CD4-positive, alpha-beta memory T cell (primary cell): ENCODE results near the gene NFE2L2. TPM values are rescaled to one million over a fixed set of nuclear protein-coding genes. Genes with fewer than 3 reads are reported as not detected.
"Not testable (repeated sequence)": the region's sequence is repeated elsewhere in the genome, so short reads cannot be mapped to it uniquely, and the experiment has no call there.

Experiments
- CTCF ChIA-PET: fragments of 350-600 bp; sonication (Branson Sonifier 250); formaldehyde crosslinking; loops from one replicate; lab custom pipeline; 2021; ENCODE audit warnings: inconsistent platforms; ENCODE audit not compliant: partially characterized antibody; lab: Charles Lee
- POLR2A ChIA-PET: fragments of 350-600 bp; sonication (Branson Sonifier 250); formaldehyde crosslinking; loops from one replicate; lab custom pipeline; 2021; ENCODE audit not compliant: partially characterized antibody; lab: Charles Lee
- DNase-seq, 5 donors: peaks; one replicate each; pipeline versions ENCODE4 v3.0.0 to v3.0.0-alpha.2; 2020 to 2022; ENCODE audit warnings: mixed read lengths in 1 of 5
- H3K27ac ChIP-seq: one replicate; pipeline ENCODE4 v1.7.0; 2013; ENCODE audit warnings: low read depth, low read length
- H3K27me3 ChIP-seq: 2 replicates; pipeline ENCODE4 v1.7.0; 2013; ENCODE audit warnings: mild to moderate bottlenecking, low read length, moderate library complexity; ENCODE audit not compliant: insufficient read depth
- H3K36me3 ChIP-seq: 2 replicates; pipeline ENCODE4 v1.7.0; 2013; ENCODE audit warnings: mild to moderate bottlenecking, low read length, moderate library complexity; ENCODE audit not compliant: insufficient read depth
- H3K4me1 ChIP-seq: 2 replicates; pipeline ENCODE4 v1.7.0; 2013; ENCODE audit warnings: mild to moderate bottlenecking, low read length, moderate library complexity; ENCODE audit not compliant: insufficient read depth
- H3K4me3 ChIP-seq, 2 donors: one replicate each; pipeline ENCODE4 v1.7.0; 2013; ENCODE audit warnings: low read length in 2 of 2, mild to moderate bottlenecking in 1 of 2
- H3K9me3 ChIP-seq, 2 donors: one replicate each; pipeline ENCODE4 v1.7.0; 2013; ENCODE audit warnings: low read length in 2 of 2, control low read depth in 1 of 2; ENCODE audit not compliant: control insufficient read depth in 1 of 2
- H3K27ac Mint-ChIP-seq, 7 donors: one replicate each; pipeline ENCODE4 v1.8.0; 2020 to 2021; ENCODE audit warnings: mixed read lengths in 7 of 7, mild to moderate bottlenecking in 6 of 7, inconsistent platforms in 3 of 7, moderate library complexity in 3 of 7
- H3K27me3 Mint-ChIP-seq, 2 donors: one replicate each; pipeline ENCODE4 v1.8.0; 2020 to 2021; ENCODE audit warnings: mixed read lengths in 2 of 2
- H3K36me3 Mint-ChIP-seq, 2 donors: one replicate each; pipeline ENCODE4 v1.8.0; 2020 to 2021; ENCODE audit warnings: mixed read lengths in 2 of 2, inconsistent platforms in 1 of 2, mild to moderate bottlenecking in 1 of 2
- H3K4me1 Mint-ChIP-seq, 4 donors: one replicate each; pipeline ENCODE4 v1.8.0; 2020 to 2021; ENCODE audit warnings: mixed read lengths in 4 of 4, mild to moderate bottlenecking in 1 of 4
- H3K4me3 Mint-ChIP-seq, 8 donors: one replicate each; pipeline ENCODE4 v1.8.0; 2020 to 2021; ENCODE audit warnings: mixed read lengths in 8 of 8, mild to moderate bottlenecking in 7 of 8, moderate library complexity in 6 of 8, inconsistent platforms in 3 of 8
- H3K9me3 Mint-ChIP-seq, 8 donors: one replicate each; pipeline ENCODE4 v1.8.0; 2020 to 2021; ENCODE audit warnings: mixed read lengths in 8 of 8, mild to moderate bottlenecking in 5 of 8, inconsistent platforms in 3 of 8, moderate library complexity in 1 of 8
- intact Hi-C: fragments of 100-400 bp; cut with micrococcal nuclease; formaldehyde crosslinking; loops from one replicate; pipeline ENCODE4 v1.15.1; 2023
- polyA plus RNA-seq, 2 donors: library from polyadenylated mRNA; unstranded; fragments of 300-500 nt; fragmentation: Illumina TruSeq; gene quantifications; one replicate each; pipeline ENCODE4 v1.2.3, GENCODE V29; 2021
- total RNA-seq, 2 experiments: library from RNA; stranded (reverse); gene quantifications; one replicate each; pipeline ENCODE4 v1.2.3, GENCODE V29; 2021

Gene NFE2L2
- total RNA-seq (10 to 100 TPM; 86.9 TPM), polyA plus RNA-seq (10 to 100 TPM; 39.6 to 63.6 TPM)

DNA sequence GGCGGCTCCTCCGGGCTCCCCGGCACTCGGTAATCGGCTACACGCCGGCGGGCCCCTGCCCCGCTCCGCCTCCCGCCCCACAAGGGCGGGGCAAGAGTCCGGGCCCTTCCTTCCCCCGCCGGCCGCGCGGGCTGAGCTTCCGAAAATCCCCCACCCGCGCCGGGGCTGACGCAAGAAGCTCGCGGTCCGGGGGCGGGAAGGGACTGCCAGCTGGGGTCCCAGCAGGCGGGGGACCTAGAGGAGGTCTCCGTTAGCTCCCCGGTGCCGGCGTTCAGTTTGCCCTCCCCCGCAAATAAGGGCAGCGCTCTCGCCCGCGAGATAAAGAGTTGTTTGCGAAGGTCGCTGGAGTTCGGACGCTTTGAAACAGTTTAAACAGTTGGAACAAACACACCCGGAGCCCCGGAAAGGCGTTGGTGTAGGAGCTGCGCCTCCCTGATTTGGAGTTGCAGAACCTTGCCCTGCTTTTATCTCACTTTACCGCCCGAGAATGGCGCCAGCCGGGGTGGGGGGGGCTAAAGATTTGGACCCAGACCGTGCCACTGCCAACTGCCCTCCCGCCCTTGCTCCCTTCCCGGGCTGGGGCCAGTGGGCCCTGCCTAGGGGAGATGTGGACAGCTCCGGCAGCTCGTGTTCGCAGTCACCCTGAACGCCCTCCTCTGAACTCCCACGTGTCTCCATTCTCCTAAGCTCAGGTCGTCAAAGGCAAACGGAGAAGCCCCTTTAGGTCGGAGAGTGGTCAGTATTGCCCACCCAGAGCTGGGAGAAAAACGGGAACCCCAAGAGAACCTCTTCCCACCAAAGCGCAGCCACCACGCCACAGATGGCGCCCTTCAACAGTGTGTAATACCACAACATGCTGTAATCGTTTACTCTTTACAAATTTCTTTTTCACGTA lies at the start of gene NFE2L2:
Gene NFE2L2, minus strand, starts transcription at position 35 of the 895 bp plus-strand sequence. CDS start 151 bp downstream, outside the sequence.
- ChIA-PET CTCF (interaction anchor here (0.7 to 11.1 kb wide), 31 partner anchors 8 to 847 kb away, joined by 3 to 161 read pairs (median 17); partner anchors contain the start of genes AGPS, HNRNPA3 and RBM45), POLR2A (interaction anchor here (0.7 to 7.0 kb wide), 38 partner anchors 8 to 1263 kb away, joined by 3 to 260 read pairs (median 18); partner anchors contain the start of genes AGPS, HNRNPA3, LNPK and PJVK)
- Histone ChIP-seq H3K4me3 (peak within 1 kb of the TSS; percentile 57 to 100), H3K27me3 (no peaks in the 10 kb centered on the region), H3K36me3 (no peaks in the 10 kb centered on the region), H3K27ac (peak within 1 kb of the TSS; percentile 100), H3K4me1 (peaks cover 47% of the 10 kb centered on the region), H3K9me3 (no peaks in the 10 kb centered on the region)
- H3K4me1 Mint-ChIP-seq, result peaks cover 30 to 62% (median 43%) of the 10 kb centered on the region in 4 donors
- no peaks in the 10 kb centered on the region for H3K9me3 Mint-ChIP-seq
- H3K27ac Mint-ChIP-seq, result peak within 1 kb of the TSS; percentile 99 to 100 (median 99)
- DNase-seq, result peak; percentile 94 to 96 (median 95)
- intact Hi-C loops, result loop anchor here (1.0 to 5.0 kb wide), 3 partner anchors 127 to 847 kb away; partner anchors contain the start of genes AGPS and RBM45
- peaks cover 2 to 25% of the 10 kb centered on the region in 2 donors for H3K36me3 Mint-ChIP-seq
- H3K4me3 Mint-ChIP-seq, result peak within 1 kb of the TSS; percentile 94 to 99 (median 97)
- H3K27me3 Mint-ChIP-seq, result no peaks in the 10 kb centered on the region

- H3K27me3 ChIP-seq, result no peaks in the 10 kb centered on the region
- peaks cover 10 to 24% (median 15%) of the 10 kb centered on the region in 4 donors for H3K4me1 Mint-ChIP-seq
- H3K27ac ChIP-seq, result no peak overlapping the region
- no peak overlapping the region for H3K4me3 Mint-ChIP-seq
- intact Hi-C loops, result no loop called here
- H3K36me3 ChIP-seq, result no peaks in the 10 kb centered on the region
- no peaks in the 10 kb centered on the region for H3K9me3 Mint-ChIP-seq
- no peaks in the 10 kb centered on the region for H3K27me3 Mint-ChIP-seq
- H3K36me3 Mint-ChIP-seq, result no peaks in the 10 kb centered on the region
- ChIA-PET POLR2A (interaction anchor here (4.3 kb wide), 1 partner anchor 49 kb away, joined by 38 read pairs; the partner anchor contains the start of gene NFE2L2), CTCF (interaction anchor here (1.6 to 2.5 kb wide), 5 partner anchors 12 to 150 kb away, joined by 4 to 9 read pairs (median 7); partner anchors contain the start of gene NFE2L2)
- peaks cover 17% of the 10 kb centered on the region for H3K4me1 ChIP-seq
- H3K4me3 ChIP-seq, result no peak overlapping the region
- H3K9me3 ChIP-seq, result no peaks in the 10 kb centered on the region
- DNase-seq, result no peak
- H3K27ac Mint-ChIP-seq, result no peak overlapping the region
Observed at GRCh38 chr2:177314194-177314593, 49.7 kb upstream of the NFE2L2 start.

- Histone ChIP-seq H3K9me3 (no peaks in the 10 kb centered on the region), H3K4me3 (no peak overlapping the region), H3K36me3 (no peaks in the 10 kb centered on the region), H3K4me1 (peaks cover 19% of the 10 kb centered on the region), H3K27me3 (no peaks in the 10 kb centered on the region), H3K27ac (no peak overlapping the region)
- no peak for DNase-seq
- Mint-ChIP-seq H3K4me1 (peaks cover 14 to 29% (median 19%) of the 10 kb centered on the region in 4 donors), H3K9me3 (no peaks in the 10 kb centered on the region), H3K27me3 (no peaks in the 10 kb centered on the region), H3K27ac (peak overlapping the region in 3 of 7 donors; percentile 8 to 76 (median 15)), H3K4me3 (peak overlapping the region in 1 of 8 donors; percentile 6), H3K36me3 (no peaks in the 10 kb centered on the region)
- ChIA-PET POLR2A (interaction anchor here (4.3 kb wide), 1 partner anchor 49 kb away, joined by 38 read pairs; the partner anchor contains the start of gene NFE2L2), CTCF (interaction anchor here (0.9 to 2.0 kb wide), 5 partner anchors 11 to 149 kb away, joined by 3 to 7 read pairs (median 6); no protein-coding TSS in a partner anchor)
- intact Hi-C loops, result no loop called here
Observed at GRCh38 chr2:177313162-177313781, 48.7 kb upstream of the NFE2L2 start.

DNA sequence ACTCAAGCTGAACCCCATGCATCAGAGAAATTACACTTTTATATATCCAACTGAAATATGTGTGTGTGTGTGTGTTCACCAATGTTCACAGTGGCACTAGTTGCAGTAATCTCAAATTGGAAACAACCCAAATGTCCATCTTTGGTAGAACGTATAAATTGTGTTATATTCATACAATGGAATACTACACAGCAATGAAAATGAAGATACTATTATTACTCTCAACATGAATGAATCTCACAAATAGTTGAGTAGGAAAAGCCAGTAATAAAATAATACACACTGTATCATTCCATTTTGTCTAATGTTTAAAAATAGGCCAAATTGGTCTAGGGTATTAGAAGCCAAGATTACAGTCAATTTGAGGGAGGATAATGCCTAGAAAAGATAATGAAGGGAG lies 48.0 kb upstream of the NFE2L2 start:
- H3K4me1 ChIP-seq, result peaks cover 19% of the 10 kb centered on the region
- H3K27ac Mint-ChIP-seq, result peak overlapping the region in 1 of 7 donors; percentile 15
- POLR2A ChIA-PET, result interaction anchor here (4.3 kb wide), 1 partner anchor 48 kb away, joined by 38 read pairs; the partner anchor contains the start of gene NFE2L2
- no peak overlapping the region for H3K4me3 Mint-ChIP-seq
- no peak overlapping the region for H3K27ac ChIP-seq
- H3K27me3 ChIP-seq, result no peaks in the 10 kb centered on the region
- H3K36me3 Mint-ChIP-seq, result no peaks in the 10 kb centered on the region
- H3K4me1 Mint-ChIP-seq, result peaks cover 14 to 29% (median 19%) of the 10 kb centered on the region in 4 donors
- no peaks in the 10 kb centered on the region for H3K9me3 Mint-ChIP-seq
- no peak overlapping the region for H3K4me3 ChIP-seq
- H3K9me3 ChIP-seq, result no peaks in the 10 kb centered on the region
- intact Hi-C loops, result no loop called here
- CTCF ChIA-PET, result interaction anchor here (1.6 kb wide), 1 partner anchor 148 kb away, joined by 7 read pairs; no protein-coding TSS in a partner anchor
- H3K36me3 ChIP-seq, result no peaks in the 10 kb centered on the region
- no peaks in the 10 kb centered on the region for H3K27me3 Mint-ChIP-seq
- no peak for DNase-seq

DNA sequence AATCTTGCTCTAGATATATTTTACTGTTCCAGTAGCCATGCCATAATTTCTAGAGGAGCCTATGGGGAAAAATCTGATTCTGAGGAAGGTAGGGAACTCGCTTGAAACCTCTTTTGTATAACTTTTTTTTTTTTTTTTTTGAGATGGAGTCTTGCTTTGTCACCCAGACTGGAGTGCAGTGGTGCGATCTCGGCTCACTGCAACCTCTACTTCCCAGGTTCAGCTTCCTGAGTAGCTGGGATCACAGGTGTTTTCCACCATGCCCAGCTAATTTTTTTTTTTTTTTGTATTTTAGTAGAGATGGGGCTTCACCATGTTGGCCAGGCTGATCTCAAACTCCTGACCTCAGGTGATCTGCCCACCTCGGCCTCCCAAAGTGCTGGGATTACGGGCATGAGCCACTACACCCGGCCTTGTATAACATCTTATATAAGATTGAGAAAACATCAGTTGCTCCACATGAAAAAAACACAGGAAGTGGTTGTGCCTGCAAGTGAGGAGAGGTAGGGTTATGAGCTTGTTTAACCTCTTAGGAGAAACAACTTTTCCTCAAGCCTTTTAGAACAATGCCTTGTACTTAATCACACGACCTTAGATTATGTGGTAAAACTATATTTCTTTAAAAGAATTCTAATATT lies 45.3 kb upstream of the NFE2L2 start:
- peaks cover 19% of the 10 kb centered on the region for H3K4me1 ChIP-seq
- H3K36me3 Mint-ChIP-seq, H3K27ac ChIP-seq, intact Hi-C loops, H3K9me3 Mint-ChIP-seq, H3K36me3 ChIP-seq, H3K27me3 Mint-ChIP-seq, H3K9me3 ChIP-seq, H3K4me3 ChIP-seq, H3K27me3 ChIP-seq: not testable (repeated sequence)
- Mint-ChIP-seq H3K27ac (peak overlapping the region; percentile 43 to 91 (median 84)), H3K4me3 (peak overlapping the region in 7 of 8 donors; percentile 9 to 78 (median 64)), H3K4me1 (peaks cover 14 to 29% (median 19%) of the 10 kb centered on the region in 4 donors)
- POLR2A ChIA-PET, result interaction anchor here (1.0 to 6.3 kb wide), 9 partner anchors 23 to 144 kb away, joined by 3 to 138 read pairs (median 6); partner anchors contain the start of genes AGPS, HNRNPA3 and NFE2L2
- peak; percentile 53 to 67 (median 56) for DNase-seq
- CTCF ChIA-PET, result interaction anchor here (0.6 to 3.1 kb wide), 12 partner anchors 14 to 161 kb away, joined by 3 to 33 read pairs (median 4); partner anchors contain the start of gene NFE2L2

DNA sequence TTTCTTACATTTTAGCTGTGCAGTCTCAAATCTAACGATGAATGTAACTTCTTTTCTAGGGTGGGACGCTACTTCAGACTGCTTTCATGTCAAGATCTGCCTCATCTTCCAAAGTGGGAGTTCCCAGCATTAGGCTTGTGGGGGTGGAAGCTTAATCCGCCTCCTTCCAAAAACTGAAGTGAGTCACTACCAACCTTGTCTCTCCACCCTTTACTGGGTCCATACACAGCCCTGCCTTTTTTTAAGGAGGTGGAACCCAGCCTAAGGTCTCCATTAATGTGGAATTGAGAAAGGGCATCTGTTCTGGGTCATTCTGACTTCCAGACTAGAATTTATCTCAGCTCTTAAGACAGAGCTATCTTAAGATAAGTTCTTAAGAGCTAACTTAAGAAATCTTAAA lies 42.0 kb upstream of the NFE2L2 start:
- no peak overlapping the region for H3K27ac ChIP-seq
- no peak overlapping the region for H3K4me3 ChIP-seq
- H3K4me1 Mint-ChIP-seq, result peaks cover 14 to 26% (median 18%) of the 10 kb centered on the region in 4 donors
- CTCF ChIA-PET, result interaction anchor here (0.9 to 3.4 kb wide), 4 partner anchors 10 to 141 kb away, joined by 3 to 18 read pairs (median 6); no protein-coding TSS in a partner anchor
- no peaks in the 10 kb centered on the region for H3K27me3 ChIP-seq
- no peaks in the 10 kb centered on the region for H3K9me3 ChIP-seq
- H3K27me3 Mint-ChIP-seq, result no peaks in the 10 kb centered on the region
- intact Hi-C loops, result no loop called here
- no peak for DNase-seq
- H3K4me3 Mint-ChIP-seq, result no peak overlapping the region
- H3K27ac Mint-ChIP-seq, result peak overlapping the region in 1 of 7 donors; percentile 9
- H3K9me3 Mint-ChIP-seq, result no peaks in the 10 kb centered on the region
- H3K36me3 ChIP-seq, result no peaks in the 10 kb centered on the region
- H3K4me1 ChIP-seq, result peaks cover 19% of the 10 kb centered on the region
- H3K36me3 Mint-ChIP-seq, result peaks cover 0 to 13% of the 10 kb centered on the region in 2 donors
- POLR2A ChIA-PET, result interaction anchor here (1.7 to 6.3 kb wide), 2 partner anchors 10 to 42 kb away, joined by 5 to 138 read pairs; partner anchors contain the start of gene NFE2L2
